BE2C (cell line): Measurements from ENCODE around the gene TAF6.
A peak's percentile ranks its signal among the peaks of the same experiment; 100 is the strongest.

Experiments used
- DNase-seq: peaks from one replicate; pipeline ENCODE4 v3.0.0-alpha.2; 2020
- H3K27me3 ChIP-seq: fragments of 250-450 bp; sonication (Bioruptor Pico); 2 replicates; pipeline ENCODE4 v1.5.1; 2020; ENCODE audit warnings: mild to moderate bottlenecking
- H3K36me3 ChIP-seq: fragments of 250-450 bp; sonication (Bioruptor Pico); 2 replicates; pipeline ENCODE4 v1.5.1; 2020; ENCODE audit warnings: mild to moderate bottlenecking
- H3K4me1 ChIP-seq: fragments of 250-450 bp; sonication (Bioruptor Pico); 2 replicates; pipeline ENCODE4 v1.5.1; 2020
- H3K4me3 ChIP-seq: 2 replicates; pipeline ENCODE4 v1.5.1; 2011; ENCODE audit warnings: low read depth, low read length
- H3K9me3 ChIP-seq: fragments of 250-450 bp; sonication (Bioruptor Pico); 2 replicates; pipeline ENCODE4 v1.5.1; 2020
- CTCF ChIP-seq: IDR thresholded peaks from 2 replicates; pipeline ENCODE4 v1.5.1; 2012; ENCODE audit warnings: mild to moderate bottlenecking, low read depth, low read length

TAF6 gene

GRCh38 chr7:100157069-100157333 lies 37.8 kb upstream of the TAF6 start:
- TF ChIP-seq CTCF, result no peak
- peak overlapping the region; percentile 79 for H3K4me3 ChIP-seq

GRCh38 chr7:100156331-100157068 lies 37.3 kb upstream of the TAF6 start:
- peaks cover 20% of the 10 kb centered on the region for H3K4me1 ChIP-seq
- TF ChIP-seq CTCF, result no peak
- no peaks in the 10 kb centered on the region for H3K27me3 ChIP-seq
- no peak for DNase-seq
- no peaks in the 10 kb centered on the region for H3K9me3 ChIP-seq
- H3K4me3 ChIP-seq, result peak overlapping the region; percentile 79
- H3K36me3 ChIP-seq, result peaks cover 26% of the 10 kb centered on the region

More at GRCh38 chr7:100157069-100157333, 37.8 kb upstream of the TAF6 start:
- H3K36me3 ChIP-seq, result peaks cover 26% of the 10 kb centered on the region
- H3K9me3 ChIP-seq, result no peaks in the 10 kb centered on the region
- H3K4me1 ChIP-seq, result peaks cover 20% of the 10 kb centered on the region
- H3K27me3 ChIP-seq, result no peaks in the 10 kb centered on the region
- DNase-seq, result no peak

- Histone ChIP-seq H3K4me3 (no peak overlapping the region), H3K9me3 (no peaks in the 10 kb centered on the region), H3K27me3 (no peaks in the 10 kb centered on the region), H3K36me3 (peaks cover 26% of the 10 kb centered on the region), H3K4me1 (peaks cover 20% of the 10 kb centered on the region)
- TF ChIP-seq CTCF, result no peak
- DNase-seq, result no peak
Observed at GRCh38 chr7:100155553-100156317, 36.6 kb upstream of the TAF6 start.

- Histone ChIP-seq H3K27me3 (no peaks in the 10 kb centered on the region), H3K4me3 (no peak overlapping the region), H3K36me3 (peaks cover 26% of the 10 kb centered on the region), H3K9me3 (no peaks in the 10 kb centered on the region), H3K4me1 (peaks cover 20% of the 10 kb centered on the region)
- TF ChIP-seq CTCF, result no peak
- DNase-seq, result peak; percentile 55
Observed at GRCh38 chr7:100154651-100155491, 35.7 kb upstream of the TAF6 start.

GRCh38 chr7:100153708-100154535 lies 34.8 kb upstream of the TAF6 start:
- no peaks in the 10 kb centered on the region for H3K9me3 ChIP-seq
- no peak for DNase-seq
- TF ChIP-seq CTCF, result no peak
- peaks cover 26% of the 10 kb centered on the region for H3K36me3 ChIP-seq
- peaks cover 20% of the 10 kb centered on the region for H3K4me1 ChIP-seq
- no peak overlapping the region for H3K4me3 ChIP-seq
- no peaks in the 10 kb centered on the region for H3K27me3 ChIP-seq
